Stimulated activated CD4-positive, alpha-beta T cell treated with anti-CD3 and anti-CD28 coated beads, Interleukin-1b, Interleukin-23, amount 100 ng/mL, for 48 hours (primary cell): ENCODE measurements around the gene MPPED2.

Experiments
- DNase-seq: peaks from one replicate; pipeline ENCODE4 v3.0.0-alpha.2; 2020

MPPED2 gene

GRCh38 chr11:30586251-30587144 is at the start of gene MPPED2:
Gene MPPED2, minus strand, starts transcription at chr11:30586353. Its CDS starts 5,980 bp downstream, at chr11:30580373.
- no peak for DNase-seq

GRCh38 chr11:30635401-30635989 is 49.3 kb upstream of the MPPED2 start:
- DNase-seq, result no peak

DNA sequence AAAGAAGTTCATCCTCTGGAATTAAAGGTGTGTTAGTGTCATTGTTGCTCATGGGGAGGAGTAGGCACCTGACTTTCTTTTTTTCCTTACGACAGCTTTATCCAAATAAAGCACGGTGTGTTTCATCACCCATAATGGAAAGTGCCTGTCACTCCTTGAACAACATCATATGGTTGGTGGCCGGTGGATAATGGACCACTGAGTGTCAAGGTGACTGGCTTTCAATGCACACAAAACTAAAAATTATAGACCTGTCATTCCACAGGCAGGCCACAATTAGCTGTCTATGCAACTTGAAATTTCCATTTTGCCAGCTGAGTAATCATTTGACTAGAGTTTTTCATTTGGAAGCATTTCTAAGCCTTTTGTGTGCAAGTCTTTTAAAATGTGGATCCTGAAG is 45.0 kb upstream of the MPPED2 start:
- no peak for DNase-seq

DNA sequence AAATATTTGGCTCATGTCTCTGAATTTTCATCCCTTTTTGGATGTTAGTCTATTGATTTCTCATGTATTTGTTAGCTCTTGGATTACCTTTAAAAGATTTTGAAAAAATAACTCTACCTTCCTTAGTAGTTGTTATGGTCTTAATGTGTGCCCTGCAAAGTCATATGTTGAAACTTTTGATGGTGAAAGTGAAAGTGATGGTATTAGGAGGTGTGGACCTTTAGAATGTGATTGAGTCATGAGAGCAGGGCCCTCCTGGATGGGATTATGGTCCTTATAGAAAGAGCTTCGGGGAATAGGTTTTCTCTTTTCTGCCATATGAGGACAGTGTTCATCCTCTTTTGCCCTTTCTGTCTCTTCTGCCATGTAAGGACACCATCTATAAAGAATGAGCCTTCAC is 33.6 kb upstream of the MPPED2 start:
- DNase-seq, result no peak

DNA sequence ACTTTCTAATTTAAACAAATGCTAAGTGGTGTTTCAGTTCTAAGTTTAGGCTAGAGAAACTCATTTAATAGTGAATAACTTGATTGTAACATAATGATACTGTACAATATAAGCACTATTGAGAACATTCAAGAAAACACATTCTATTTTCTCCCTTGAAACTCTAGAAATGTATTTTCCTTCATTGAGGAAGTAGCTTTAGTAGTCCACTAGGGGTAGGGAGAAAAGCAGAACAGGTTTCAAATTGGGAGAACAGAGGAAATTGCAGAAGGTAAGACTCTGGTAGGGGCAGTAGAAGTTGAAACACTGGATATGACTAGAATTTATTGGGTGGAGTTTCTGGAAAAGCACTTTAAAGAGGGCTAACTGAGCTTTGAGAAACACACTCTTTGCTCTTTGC is 31.6 kb upstream of the MPPED2 start:
- no peak for DNase-seq

DNA sequence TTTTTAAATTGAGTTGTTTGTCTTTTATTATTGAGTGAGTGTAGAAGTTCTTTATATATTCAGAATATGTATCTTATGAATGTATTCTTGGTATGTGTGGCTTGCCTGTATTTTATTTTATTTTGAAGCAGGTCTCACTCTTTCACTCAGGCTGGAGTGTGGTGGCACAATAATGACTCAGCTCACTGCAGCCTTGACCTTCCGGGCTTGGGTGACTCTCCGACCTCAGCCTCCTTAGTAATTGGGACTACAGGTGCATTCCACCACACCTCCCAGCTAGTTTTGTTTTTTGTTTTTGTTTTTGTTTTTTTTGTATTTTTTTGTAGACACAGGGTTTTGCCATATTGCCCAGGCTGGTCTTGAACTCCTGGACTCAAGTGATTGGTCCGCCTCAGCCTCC is 24.5 kb upstream of the MPPED2 start:
- DNase-seq, result no peak

DNA sequence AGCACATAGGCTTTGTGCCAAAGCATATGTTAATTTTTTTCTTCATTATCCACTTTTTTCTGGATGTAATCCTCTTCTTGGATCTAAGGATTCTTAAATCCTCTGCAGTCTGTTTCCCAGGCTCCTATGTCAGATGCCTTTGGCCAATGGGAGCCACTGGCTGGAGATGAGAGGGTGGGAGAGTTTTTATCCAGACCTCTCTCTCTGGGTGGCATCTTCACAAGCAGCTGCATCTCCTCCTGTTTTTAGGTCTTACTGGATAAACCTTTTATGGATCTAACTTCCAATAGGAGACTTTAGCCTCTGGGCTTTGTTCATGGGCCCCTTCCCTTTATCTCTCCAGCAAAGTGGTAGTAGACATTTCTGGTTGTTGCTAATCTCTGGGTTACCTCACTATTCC is 22.4 kb upstream of the MPPED2 start:
- DNase-seq, result no peak

DNA sequence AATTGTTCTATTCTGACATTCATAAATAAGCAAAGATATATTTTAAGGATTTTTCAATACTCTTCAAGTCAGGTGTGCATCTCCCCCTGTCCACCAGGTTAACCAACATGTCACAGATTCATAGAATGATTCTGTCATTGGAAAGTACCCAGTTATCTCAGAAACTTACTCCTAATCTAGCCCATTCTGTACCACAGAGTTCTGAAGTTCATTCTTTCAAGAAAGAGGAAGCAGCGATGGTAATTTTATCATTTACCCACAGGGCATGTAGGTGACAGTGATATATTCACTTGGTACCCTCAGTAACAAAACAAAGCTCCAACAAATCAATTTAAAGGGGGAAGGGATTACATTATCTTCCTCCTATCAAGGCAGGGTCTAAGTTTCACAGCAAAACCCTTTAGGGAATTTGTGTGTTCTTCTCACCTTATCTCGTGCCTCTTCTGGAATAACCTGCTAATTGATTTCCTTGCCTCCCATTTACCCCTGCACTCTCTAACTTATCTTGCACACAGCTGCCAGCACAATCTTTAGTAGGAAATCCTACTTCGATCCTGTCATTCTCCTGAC is 19.0 kb upstream of the MPPED2 start:
- no peak for DNase-seq

DNA sequence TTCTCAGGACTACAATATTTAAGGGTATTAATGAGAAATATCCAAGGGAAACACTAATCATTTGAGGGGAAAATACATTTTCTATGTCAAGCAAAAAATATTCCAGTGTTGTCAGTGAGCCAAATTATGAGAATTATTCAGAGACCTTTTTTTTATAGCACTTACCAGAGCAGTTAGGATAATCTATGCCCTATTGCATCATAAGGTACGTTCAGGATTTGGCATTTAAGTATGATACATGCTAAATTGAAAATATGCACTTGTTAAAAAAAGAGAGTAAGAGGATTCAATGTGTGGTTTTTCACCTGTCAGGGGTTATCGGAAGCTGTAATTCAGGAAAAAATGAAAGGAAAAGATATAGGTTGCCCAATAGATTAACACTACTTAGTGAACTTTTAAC is 17.2 kb upstream of the MPPED2 start:
- DNase-seq, result no peak

GRCh38 chr11:30596832-30597231 is 10.7 kb upstream of the MPPED2 start:
- no peak for DNase-seq

DNA sequence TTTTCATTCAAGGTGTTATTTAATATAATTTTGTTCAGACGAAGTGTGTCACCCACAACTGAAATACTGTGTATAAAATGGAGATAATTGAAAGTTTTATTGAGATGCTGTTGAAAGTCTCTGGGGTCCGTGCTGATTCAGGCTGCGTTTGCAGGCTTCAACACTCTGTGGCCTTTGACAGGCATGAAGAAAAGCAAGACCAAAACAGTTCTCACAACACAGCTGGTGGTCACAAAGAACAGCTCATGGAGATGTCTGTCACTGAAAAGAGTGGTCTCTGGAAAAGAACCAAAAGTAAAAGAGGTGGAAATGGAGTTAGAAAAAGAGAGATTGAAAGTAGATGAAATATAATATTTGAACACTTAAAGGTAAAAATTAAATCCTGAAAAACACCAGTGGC is 9.8 kb upstream of the MPPED2 start:
- no peak for DNase-seq

DNA sequence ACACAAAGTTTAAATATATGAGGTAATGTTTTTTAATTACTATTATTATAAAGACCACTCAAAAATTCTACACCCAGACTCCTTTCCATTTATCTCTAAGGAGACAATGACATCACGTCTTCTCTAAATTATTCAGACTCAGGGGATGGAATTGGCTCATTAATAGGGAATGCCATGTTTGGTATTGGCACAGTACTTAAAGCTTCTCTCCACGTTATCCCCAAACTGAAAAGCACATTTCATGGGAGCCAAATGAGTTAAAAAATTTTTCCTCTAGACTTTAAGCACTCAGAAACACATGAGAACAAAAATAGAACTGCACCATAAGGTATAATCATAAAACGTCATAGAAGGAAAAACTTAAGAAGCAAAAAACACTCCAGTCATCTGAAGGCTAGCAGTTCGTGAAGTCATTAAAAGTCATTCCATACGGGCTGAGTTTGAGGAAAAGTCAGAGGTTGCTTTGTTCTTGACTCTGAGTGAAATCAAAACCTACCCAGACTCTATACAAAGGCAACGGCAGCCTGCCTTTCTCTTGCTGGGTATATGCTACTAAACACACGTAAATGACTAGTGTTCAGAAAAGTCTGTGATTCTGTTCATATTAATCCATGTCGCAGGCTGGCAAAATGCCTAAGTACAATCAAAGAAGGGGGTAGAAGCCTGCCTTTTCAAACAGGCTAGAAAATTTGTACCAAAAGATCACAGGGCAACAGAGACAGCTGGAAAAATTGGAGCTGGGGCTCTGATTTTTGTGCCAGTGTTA is 8.7 kb upstream of the MPPED2 start:
- DNase-seq, result no peak

DNA sequence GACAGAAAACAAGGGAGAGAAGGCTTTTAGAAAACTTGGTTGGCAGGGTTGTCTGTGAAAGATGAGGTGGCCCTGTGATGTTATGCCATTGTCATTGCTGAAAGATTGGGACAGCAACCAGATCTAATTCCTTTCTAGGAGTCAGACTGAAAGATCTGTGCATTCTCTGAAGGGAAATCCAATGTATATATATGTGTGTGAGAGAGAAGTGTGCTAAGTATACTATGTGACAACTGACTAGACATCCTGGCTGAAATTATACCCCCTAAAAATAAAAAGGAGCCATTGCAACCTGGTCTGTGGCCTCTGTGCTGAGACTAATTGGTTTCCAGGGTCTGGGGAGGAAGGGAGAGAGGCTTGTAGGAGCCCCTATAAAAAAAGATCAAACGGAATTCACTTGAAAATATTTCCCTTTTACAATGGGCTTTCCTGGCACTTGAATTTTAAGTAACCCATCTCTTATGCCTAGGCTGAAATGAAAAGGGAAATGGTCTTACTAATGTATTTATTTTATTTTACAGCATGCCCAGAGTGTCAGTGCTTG is 1.2 kb upstream of the MPPED2 start:
- no peak for DNase-seq

DNA sequence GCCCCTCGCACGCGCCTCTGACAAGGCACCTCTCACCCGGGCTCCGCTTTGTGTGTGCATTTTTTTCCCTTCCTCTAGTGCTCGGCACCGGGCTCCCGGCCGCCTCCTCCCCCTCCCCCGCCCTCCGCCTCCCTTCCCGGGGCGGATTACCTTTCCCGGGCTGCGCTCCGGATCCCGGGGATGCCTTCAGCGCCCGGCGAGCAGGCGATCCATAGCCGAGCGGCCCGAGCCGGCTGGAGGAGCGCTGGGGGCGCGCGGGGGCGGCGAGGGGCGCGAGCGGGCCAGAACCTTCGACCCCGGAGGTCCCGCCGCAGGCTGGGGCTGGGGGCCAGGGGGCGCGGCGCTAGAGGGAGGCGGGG is 282 bp downstream of the MPPED2 start:
- no peak for DNase-seq

GRCh38 chr11:30585125-30585891 is 845 bp downstream of the MPPED2 start:
- DNase-seq, result no peak

- DNase-seq, result no peak
Measured at GRCh38 chr11:30583476-30584280, 2.5 kb downstream of the MPPED2 start.

- no peak for DNase-seq
Measured at GRCh38 chr11:30582726-30583125, 3.4 kb downstream of the MPPED2 start.

- DNase-seq, result no peak
Measured at GRCh38 chr11:30581675-30582074, 4.5 kb downstream of the MPPED2 start.

- DNase-seq, result no peak
Measured at GRCh38 chr11:30580573-30580972, 5.6 kb downstream of the MPPED2 start.

DNA sequence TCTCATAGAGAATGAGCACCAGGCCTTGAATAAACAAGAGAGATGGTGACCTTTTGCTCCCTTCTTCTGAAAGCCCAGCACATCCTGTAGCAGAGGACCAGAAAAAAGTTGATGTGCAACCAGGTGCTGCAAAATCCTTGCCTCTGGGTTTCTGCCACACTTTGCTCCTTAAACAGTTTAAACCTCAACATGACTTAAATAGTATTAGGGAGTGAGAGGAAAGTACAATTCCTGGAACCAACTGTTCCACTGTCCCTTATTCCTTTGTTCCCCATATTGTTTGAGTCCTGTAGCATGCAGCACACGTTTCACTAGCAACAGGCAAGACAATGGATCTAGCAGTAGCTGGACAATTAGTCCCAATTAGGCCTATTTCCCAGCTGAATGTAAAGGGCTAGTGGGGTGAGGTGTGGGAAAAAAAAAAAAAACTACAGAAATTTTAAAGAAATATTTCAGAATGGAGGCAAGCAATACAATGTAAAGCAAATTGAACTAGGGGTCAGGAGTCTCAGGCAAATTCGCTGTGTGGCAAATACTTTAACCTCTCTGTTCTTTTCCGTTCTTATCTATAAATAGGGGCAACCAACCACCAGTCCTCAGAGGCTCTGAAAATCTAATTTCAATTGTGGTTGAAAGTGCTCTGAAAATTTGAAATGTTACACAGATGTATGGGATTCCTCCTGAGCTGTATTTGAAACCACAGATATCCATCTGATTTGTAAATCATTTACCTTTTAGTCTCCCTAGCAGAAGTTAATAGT is 6.6 kb downstream of the MPPED2 start:
- DNase-seq, result no peak

DNA sequence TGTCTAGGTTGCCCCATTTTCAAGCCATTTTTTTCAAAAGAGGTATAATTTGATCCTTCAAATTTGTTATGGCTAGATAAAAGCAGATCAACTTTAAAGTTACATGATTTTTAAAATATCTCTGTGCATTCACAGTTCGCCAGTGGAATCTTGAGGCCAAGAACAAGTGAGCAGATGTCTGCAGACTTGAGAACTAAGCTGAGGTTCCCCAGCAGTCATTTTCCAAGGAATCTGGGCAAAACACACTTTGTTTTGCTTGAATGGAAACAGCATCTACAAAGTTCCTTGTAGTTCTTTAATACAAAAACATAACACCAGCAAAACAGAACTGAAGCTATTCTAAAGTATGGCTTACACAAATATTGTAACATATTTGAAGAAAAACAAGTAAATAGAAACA is 7.7 kb downstream of the MPPED2 start:
- DNase-seq, result no peak
